Measurements from ENCODE around the gene ZNF239. TPM values are rescaled to one million over a fixed set of nuclear protein-coding genes. Genes with fewer than 3 reads are reported as not detected.

The ZNF239 gene
- polyA plus RNA-seq, 1 donor from 2014 or later = 4.2 TPM

- Histone ChIP-seq H3F3A (ENCODE audit: insufficient read depth, low read length, poor library complexity, severe bottlenecking) (no peaks in the 10 kb centered on the region), H3K9me3 (ENCODE audit: low read length) (no peaks in the 10 kb centered on the region), H3K27me3 (ENCODE audit: insufficient read depth, low read depth, low read length) (no peaks in the 10 kb centered on the region), H3K9ac (ENCODE audit: low read length) (no peak overlapping the region), H3K9me2 (ENCODE audit: insufficient read depth, low read length) (no peaks in the 10 kb centered on the region), H3K4me2 (ENCODE audit: low read length) (no peak overlapping the region), H3K27ac (ENCODE audit: low read length) (no peak overlapping the region), H3K36me3 (ENCODE audit: insufficient read depth, low read length) (no peaks in the 10 kb centered on the region), H2AFZ (ENCODE audit: low read depth, low read length) (no peak overlapping the region), H3K79me2 (replicated peaks; ENCODE audit: insufficient read depth, low read length) (no peaks in the 10 kb centered on the region), H4K20me1 (ENCODE audit: insufficient read depth) (no peaks in the 10 kb centered on the region), H3K4me3 (ENCODE audit: low read length) (no peak overlapping the region)
- TF ChIP-seq RAD21 (conservative IDR thresholded peaks at IDR 0.05) = no peak
- TF ChIP-seq POLR2AphosphoS5 (IDR thresholded peaks at IDR 0.05) = no peak
- no peak for TF ChIP-seq MXI1 (conservative IDR thresholded peaks at IDR 0.05; ENCODE audit: poor library complexity, severe bottlenecking)
- no peak for TF ChIP-seq REST (IDR thresholded peaks at IDR 0.05; ENCODE audit: borderline replicate concordance)
- TF ChIP-seq SMC3 (conservative IDR thresholded peaks at IDR 0.05; ENCODE audit: poor library complexity) = no peak
Measured at GRCh38 chr10:43585046-43585445, 10.6 kb upstream of the ZNF239 start.

- TF ChIP-seq TAF1 (IDR thresholded peaks at IDR 0.05; ENCODE audit: low read depth) (no peak), EP300 (conservative IDR thresholded peaks at IDR 0.05; ENCODE audit: poor library complexity, severe bottlenecking) (no peak), RAD21 (conservative IDR thresholded peaks at IDR 0.05) (no peak), CTCF (IDR thresholded peaks at IDR 0.05; ENCODE audit: poor library complexity, severe bottlenecking) (no peak), POLR2AphosphoS5 (IDR thresholded peaks at IDR 0.05) (no peak), EZH2 (IDR thresholded peaks at IDR 0.05; ENCODE audit: borderline replicate concordance, insufficient read depth, low read length, poor library complexity, severe bottlenecking) (no peak), REST (IDR thresholded peaks at IDR 0.05; ENCODE audit: borderline replicate concordance) (no peak), MXI1 (conservative IDR thresholded peaks at IDR 0.05; ENCODE audit: poor library complexity, severe bottlenecking) (no peak), SMC3 (conservative IDR thresholded peaks at IDR 0.05; ENCODE audit: poor library complexity) (no peak)
- H3K9me2 ChIP-seq (ENCODE audit: insufficient read depth, low read length) = no peaks in the 10 kb centered on the region
Measured at GRCh38 chr10:43584051-43584450, 9.6 kb upstream of the ZNF239 start.

More at GRCh38 chr10:43584051-43584450, 9.6 kb upstream of the ZNF239 start:
- no peak overlapping the region for H3K4me3 ChIP-seq (ENCODE audit: low read length)
- no peaks in the 10 kb centered on the region for H3K9me3 ChIP-seq (ENCODE audit: low read length)
- H3K27me3 ChIP-seq (ENCODE audit: insufficient read depth, low read depth, low read length) = no peaks in the 10 kb centered on the region
- no peak overlapping the region for H3K27ac ChIP-seq (ENCODE audit: low read length)
- H3K79me2 ChIP-seq (replicated peaks; ENCODE audit: insufficient read depth, low read length) = no peaks in the 10 kb centered on the region
- H3K9ac ChIP-seq (ENCODE audit: low read length) = no peak overlapping the region
- H4K20me1 ChIP-seq (ENCODE audit: insufficient read depth) = no peaks in the 10 kb centered on the region
- no peaks in the 10 kb centered on the region for H3K36me3 ChIP-seq (ENCODE audit: insufficient read depth, low read length)
- no peaks in the 10 kb centered on the region for H3F3A ChIP-seq (ENCODE audit: insufficient read depth, low read length, poor library complexity, severe bottlenecking)
- H2AFZ ChIP-seq (ENCODE audit: low read depth, low read length) = no peak overlapping the region
- no peak overlapping the region for H3K4me2 ChIP-seq (ENCODE audit: low read length)

All from neural cell (in vitro differentiated cells).